Left ventricle myocardium inferior (tissue), 1 donor: Measurements from ENCODE around the gene SLC27A3. TPM values are rescaled to one million over a fixed set of nuclear protein-coding genes. Genes with fewer than 3 reads are reported as not detected.
"Not testable (repeated sequence)": the region's sequence is repeated elsewhere in the genome, so short reads cannot be mapped to it uniquely, and the experiment has no call there.

Source experiments
- DNase-seq: peaks from one replicate; pipeline ENCODE4 v3.0.0-alpha.2; 2020
- H3K27ac ChIP-seq: fragments of 200-600 bp; replicated peaks from 2 replicates; pipeline ENCODE4 v1.8.0; 2021
- H3K27me3 ChIP-seq: fragments of 200-600 bp; 2 replicates; pipeline ENCODE4 v1.8.0; 2021; ENCODE audit warnings: low read depth
- H3K36me3 ChIP-seq: fragments of 200-600 bp; 2 replicates; pipeline ENCODE4 v1.8.0; 2021
- H3K4me1 ChIP-seq: fragments of 200-600 bp; 2 replicates; pipeline ENCODE4 v1.8.0; 2021
- H3K4me3 ChIP-seq: fragments of 200-600 bp; 2 replicates; pipeline ENCODE4 v1.8.0; 2021; ENCODE audit warnings: mild to moderate bottlenecking, moderate library complexity
- H3K9me3 ChIP-seq: fragments of 200-600 bp; replicated peaks from 2 replicates; pipeline ENCODE4 v1.8.0; 2021
- intact Hi-C: fragments of 100-400 bp; cut with micrococcal nuclease; formaldehyde crosslinking; loops from one replicate; pipeline ENCODE4 v1.11.0; 2022
- total RNA-seq: library from RNA; stranded (reverse); fragmentation: NEBNext Ultra II Directional; extraction: Animal tissue kit (Norgen Biotek cat#: 25700); gene quantifications from one replicate; pipeline ENCODE4 v1.2.1, GENCODE V29; 2021
- TF ChIP-seq, protein P1 (sequence below): fragments of 200-600 bp; IDR thresholded peaks from 2 replicates; pipeline ENCODE4 v1.8.0; 2021; ENCODE audit warnings: antibody characterized with exemption, mild to moderate bottlenecking, borderline replicate concordance
- donor health status: DM: no; HTN: yes; CAD: no; lungs with severe emphysema.

The SLC27A3 gene
- total RNA-seq, 1 donor from 2014 or later: 10.5 TPM

DNA sequence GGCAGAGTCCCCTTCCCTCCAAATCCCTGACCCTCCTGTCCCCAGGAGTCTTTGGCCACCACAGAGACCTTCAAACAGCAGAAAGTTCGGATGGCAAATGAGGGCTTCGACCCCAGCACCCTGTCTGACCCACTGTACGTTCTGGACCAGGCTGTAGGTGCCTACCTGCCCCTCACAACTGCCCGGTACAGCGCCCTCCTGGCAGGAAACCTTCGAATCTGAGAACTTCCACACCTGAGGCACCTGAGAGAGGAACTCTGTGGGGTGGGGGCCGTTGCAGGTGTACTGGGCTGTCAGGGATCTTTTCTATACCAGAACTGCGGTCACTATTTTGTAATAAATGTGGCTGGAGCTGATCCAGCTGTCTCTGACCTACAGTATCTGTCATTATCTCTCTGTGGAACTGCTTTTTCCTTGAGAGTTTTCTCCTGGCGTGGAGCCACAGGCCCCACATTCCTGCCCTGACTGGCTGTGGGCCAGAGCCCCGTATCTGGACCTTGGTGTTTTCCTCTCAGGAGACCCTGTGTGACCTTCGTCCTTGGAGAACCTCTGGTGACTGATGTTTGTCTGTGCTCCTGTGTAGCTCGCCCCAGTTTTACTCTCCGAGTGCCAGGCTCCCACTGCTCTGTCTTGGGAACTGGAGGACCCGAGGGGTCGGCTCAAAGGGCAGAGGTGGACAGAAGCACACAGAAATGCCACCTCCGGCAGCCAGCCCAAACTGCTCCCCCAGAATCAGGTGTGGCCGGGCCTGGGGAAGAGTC is 4.8 kb downstream of the SLC27A3 start:
- no peaks in the 10 kb centered on the region for H3K27me3 ChIP-seq
- H3K4me1 ChIP-seq: peaks cover 60% of the 10 kb centered on the region
- no peak overlapping the region for H3K4me3 ChIP-seq
- intact Hi-C loops: no loop called here
- H3K27ac ChIP-seq: peak overlapping the region; percentile 15
- TF ChIP-seq, protein P1, sequence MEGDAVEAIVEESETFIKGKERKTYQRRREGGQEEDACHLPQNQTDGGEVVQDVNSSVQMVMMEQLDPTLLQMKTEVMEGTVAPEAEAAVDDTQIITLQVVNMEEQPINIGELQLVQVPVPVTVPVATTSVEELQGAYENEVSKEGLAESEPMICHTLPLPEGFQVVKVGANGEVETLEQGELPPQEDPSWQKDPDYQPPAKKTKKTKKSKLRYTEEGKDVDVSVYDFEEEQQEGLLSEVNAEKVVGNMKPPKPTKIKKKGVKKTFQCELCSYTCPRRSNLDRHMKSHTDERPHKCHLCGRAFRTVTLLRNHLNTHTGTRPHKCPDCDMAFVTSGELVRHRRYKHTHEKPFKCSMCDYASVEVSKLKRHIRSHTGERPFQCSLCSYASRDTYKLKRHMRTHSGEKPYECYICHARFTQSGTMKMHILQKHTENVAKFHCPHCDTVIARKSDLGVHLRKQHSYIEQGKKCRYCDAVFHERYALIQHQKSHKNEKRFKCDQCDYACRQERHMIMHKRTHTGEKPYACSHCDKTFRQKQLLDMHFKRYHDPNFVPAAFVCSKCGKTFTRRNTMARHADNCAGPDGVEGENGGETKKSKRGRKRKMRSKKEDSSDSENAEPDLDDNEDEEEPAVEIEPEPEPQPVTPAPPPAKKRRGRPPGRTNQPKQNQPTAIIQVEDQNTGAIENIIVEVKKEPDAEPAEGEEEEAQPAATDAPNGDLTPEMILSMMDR: no peak
- no peak for DNase-seq
- H3K36me3 ChIP-seq: no peaks in the 10 kb centered on the region
- H3K9me3 ChIP-seq: no peaks in the 10 kb centered on the region

DNA sequence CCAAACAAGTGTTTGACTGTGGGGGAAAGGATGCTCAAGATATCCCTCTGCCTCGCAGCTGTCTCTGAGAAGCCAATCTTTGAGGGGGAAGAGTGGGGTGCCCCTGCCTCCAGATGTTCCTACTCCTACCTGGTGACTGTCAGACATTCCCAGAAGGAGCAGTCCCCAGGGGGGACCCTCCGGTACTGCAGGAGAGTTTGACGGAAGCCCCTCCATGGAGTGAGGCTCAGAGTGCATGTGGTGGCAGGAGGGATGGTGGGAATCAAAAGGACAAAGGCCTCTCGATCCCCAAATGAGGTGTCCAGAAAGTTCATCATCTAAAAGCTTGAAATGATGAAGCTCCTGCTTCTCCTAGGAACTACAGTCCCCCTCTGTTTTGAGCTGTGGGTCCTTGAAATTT is 5.3 kb downstream of the SLC27A3 start:
- TF ChIP-seq, protein P1: no peak
- Histone ChIP-seq H3K36me3 (no peaks in the 10 kb centered on the region), H3K9me3 (no peaks in the 10 kb centered on the region), H3K27me3 (no peaks in the 10 kb centered on the region), H3K4me3 (no peak overlapping the region), H3K4me1 (peaks cover 54% of the 10 kb centered on the region), H3K27ac (peak overlapping the region; percentile 15)
- DNase-seq: no peak
- intact Hi-C loops: no loop called here

DNA sequence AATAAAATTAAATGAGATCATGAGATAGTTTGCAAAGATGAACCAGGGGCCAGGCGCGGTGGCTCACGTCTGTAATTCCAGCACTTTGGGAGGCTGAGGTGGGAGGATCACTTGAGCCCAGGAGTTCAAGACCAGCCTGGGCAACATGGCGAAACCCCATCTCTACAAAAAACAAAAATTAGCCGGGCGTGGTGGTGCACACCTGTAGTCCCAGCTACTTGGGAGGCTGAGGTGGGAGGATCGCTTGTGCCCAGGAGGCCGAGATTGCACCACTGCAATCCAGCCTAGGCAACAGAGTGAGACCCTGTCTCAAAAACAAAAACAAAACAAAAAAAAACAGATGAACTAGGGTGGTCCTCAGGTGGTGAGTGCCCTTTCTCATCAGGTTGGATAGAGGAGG is 7.4 kb downstream of the SLC27A3 start:
- H3K4me3 ChIP-seq: peak overlapping the region; percentile 83
- H3K27ac ChIP-seq: peak overlapping the region; percentile 99
- H3K9me3 ChIP-seq, H3K27me3 ChIP-seq, DNase-seq, intact Hi-C loops, H3K36me3 ChIP-seq: not testable (repeated sequence)
- peaks cover 33% of the 10 kb centered on the region for H3K4me1 ChIP-seq

DNA sequence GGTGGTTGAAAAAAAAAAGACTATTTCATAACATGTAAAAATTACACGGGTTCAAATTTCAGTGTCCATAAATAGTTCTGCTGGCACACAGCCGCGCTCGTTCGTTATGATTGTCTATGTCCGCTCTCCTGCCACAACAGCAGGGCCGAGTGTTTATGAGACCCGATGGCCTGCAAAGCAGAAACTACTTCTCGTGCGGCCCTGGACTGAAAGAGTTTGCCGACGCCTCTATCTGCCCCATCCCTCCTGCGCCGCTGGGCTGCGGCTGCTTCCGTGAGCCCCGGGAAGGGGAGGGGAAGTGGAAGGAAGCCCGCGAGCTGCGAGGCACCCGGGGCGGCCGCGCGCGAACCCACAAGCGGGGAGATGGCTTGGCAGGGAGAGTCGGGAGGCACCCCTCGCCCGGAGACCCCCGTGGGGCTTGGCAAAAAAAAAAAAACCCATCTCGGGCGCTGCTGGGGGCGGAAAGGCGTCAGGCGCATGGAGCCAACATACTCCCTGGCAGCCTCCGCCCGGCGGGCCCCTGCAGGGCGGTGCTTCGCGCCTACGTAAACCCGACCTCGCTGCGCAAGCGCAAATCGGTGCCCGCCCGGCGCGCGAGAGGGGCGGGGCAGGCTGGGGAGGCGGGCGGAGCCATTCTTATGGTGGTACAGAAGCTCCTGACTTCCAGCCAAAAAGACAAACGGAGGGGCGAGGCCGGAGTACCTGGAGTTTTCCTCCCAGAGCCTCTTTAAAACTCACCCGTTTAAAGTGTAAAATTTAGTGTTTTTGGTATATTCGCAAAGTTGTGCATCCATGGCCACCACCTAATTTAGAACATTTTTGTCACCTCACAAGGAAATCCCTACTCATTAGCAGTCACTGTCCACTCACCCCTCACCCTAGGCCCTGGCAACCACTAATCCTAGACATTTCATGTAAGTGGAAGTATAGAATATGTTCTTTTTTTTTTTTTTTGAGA is 8.3 kb downstream of the SLC27A3 start:
- intact Hi-C loops: no loop called here
- Histone ChIP-seq H3K27ac (peak overlapping the region; percentile 99), H3K4me1 (peaks cover 25% of the 10 kb centered on the region), H3K36me3 (no peaks in the 10 kb centered on the region), H3K27me3 (no peaks in the 10 kb centered on the region), H3K9me3 (no peaks in the 10 kb centered on the region), H3K4me3 (peak overlapping the region; percentile 83)
- DNase-seq: peak; percentile 90
- TF ChIP-seq, protein P1: peak; percentile 38

DNA sequence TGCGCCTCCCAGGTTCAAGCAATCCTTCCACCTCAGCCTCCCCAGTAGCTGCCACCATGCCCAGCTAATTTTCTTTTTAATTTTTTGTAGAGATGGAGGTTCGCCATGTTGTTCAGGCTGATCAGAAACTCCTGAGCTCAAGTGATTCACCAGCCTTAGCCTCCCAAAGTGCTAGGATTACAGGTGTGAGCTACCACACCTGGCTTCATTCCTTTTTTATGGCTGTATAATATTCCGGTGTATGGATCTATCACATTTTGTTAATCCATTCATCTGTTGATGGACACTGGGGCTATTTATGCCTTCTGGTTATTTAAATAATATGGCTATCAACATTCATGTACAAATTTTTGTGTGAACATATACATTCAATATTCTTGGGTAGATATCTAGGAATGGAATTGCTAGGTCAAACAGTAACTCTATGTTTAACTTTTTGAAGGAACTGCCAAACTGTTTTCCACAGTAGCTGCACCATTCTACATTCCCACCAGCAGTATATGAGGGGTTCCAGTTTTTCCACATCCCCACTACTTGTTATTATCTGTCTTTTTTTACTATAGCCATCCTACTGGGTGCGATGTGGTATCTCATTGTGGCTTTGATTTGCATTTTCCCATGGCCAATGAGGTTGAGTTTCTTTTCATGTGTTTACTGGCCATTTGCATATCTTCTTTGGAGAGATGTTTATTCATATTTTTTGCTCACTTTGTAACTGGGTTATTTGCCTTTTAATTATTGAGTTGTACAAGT is 11.0 kb downstream of the SLC27A3 start:
- Histone ChIP-seq H3K9me3 (no peaks in the 10 kb centered on the region), H3K4me1 (peaks cover 34% of the 10 kb centered on the region), H3K4me3 (no peak overlapping the region), H3K36me3 (no peaks in the 10 kb centered on the region), H3K27me3 (no peaks in the 10 kb centered on the region), H3K27ac (no peak overlapping the region)
- intact Hi-C loops: no loop called here
- no peak for DNase-seq
- TF ChIP-seq, protein P1: no peak
